AG08396 (cell line): ENCODE data around the gene CRHR2.
"Not testable (repeated sequence)": the region's sequence is repeated elsewhere in the genome, so short reads cannot be mapped to it uniquely, and the experiment has no call there.

ENCODE experiments used
- DNase-seq: peaks from one replicate; pipeline ENCODE4 v3.0.0; 2012; ENCODE audit warnings: low spot score, mixed read lengths

Gene CRHR2

GRCh38 chr7:30654296-30655090 lies 27.8 kb downstream of the CRHR2 start:
- DNase-seq: no peak

DNA sequence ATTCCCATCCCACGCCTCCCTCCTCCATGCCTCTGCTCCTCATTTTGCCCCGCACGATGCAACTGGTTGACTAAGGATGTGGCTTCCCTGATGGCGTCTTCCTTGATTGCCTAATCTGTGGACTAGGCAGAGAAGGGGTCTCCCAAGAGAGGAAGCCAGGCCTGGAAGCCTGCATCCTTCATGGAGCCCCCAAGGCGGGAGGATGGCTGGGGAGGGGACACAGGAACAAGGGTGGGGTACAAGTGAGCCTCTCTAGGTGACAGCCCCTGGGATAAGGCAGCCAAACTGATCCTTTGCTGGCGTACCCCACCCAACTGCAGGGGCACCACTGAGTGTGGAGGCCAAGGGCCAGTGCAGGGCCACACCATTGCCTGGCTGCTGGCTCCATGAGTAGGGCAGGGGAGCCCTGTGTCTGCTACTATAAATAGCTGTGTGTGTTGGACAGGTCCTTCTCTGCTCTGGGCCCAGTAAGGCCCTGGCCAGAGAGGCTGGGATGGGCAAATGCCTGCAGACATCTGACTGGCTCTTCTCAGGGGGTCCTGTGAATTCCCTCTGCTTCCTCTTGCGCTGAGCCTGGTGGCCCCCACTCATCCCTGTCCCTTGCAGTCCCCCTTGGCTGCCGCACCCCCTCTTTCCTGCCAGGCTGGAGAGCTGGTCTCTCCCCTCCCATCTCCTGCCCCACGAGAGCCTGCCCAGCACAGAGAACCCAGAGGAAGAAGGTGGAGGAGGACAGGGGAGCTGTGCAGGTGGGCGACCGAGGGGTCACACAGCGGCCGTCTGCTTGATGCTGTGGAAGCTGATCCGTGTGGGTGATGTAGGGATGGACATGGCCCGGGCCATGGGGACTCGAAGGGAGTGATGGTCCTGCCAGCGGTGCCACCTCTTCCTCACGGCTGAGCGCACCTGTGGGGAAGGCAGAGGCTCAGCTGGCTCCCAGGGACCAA lies 29.3 kb downstream of the CRHR2 start:
- DNase-seq: no peak

- no peak for DNase-seq
Observed at GRCh38 chr7:30652132-30652531, 30.1 kb downstream of the CRHR2 start.

GRCh38 chr7:30650421-30650808 lies 31.8 kb downstream of the CRHR2 start:
- DNase-seq: no peak

DNA sequence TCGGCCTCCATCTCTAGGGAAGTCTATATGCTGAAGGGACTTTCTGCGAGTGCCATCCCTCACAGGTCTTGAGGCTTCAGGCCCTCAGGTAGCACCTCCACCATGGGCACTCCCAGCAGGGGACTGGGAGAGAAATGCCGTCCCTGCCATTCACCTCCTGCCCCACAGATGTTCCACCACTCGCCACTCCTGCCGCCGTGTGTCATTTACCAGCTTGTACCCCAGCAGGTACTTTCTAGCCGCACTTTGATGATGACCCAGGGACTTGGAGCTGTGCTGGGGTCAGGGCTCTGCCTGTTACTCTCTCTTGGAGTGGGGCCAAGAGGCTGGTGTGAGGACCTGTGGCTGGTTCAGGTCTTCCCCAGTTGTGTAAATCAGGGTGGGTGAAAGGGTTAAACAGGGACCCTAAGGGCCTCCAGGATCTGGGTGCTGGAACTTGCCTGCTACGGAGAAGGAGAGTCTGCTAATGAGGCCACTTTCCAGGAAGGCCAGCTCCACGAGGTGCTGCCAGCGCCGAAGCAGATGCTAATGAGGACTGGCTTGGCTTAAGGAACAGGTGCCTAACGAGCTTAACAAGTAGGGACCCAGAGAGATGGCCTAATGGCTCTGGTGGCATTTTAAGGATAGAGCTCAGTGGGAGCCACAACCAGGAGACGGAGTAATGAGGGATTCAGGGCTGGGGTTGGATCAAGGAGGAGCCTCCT lies 32.4 kb downstream of the CRHR2 start:
- no peak for DNase-seq

- DNase-seq: no peak
Observed at GRCh38 chr7:30648744-30649540, 33.3 kb downstream of the CRHR2 start.

GRCh38 chr7:30647589-30648364 lies 34.5 kb downstream of the CRHR2 start:
- no peak for DNase-seq

GRCh38 chr7:30646154-30646553 lies 36.1 kb downstream of the CRHR2 start:
- DNase-seq: no peak

- no peak for DNase-seq
Observed at GRCh38 chr7:30645661-30646060, 36.6 kb downstream of the CRHR2 start.

DNA sequence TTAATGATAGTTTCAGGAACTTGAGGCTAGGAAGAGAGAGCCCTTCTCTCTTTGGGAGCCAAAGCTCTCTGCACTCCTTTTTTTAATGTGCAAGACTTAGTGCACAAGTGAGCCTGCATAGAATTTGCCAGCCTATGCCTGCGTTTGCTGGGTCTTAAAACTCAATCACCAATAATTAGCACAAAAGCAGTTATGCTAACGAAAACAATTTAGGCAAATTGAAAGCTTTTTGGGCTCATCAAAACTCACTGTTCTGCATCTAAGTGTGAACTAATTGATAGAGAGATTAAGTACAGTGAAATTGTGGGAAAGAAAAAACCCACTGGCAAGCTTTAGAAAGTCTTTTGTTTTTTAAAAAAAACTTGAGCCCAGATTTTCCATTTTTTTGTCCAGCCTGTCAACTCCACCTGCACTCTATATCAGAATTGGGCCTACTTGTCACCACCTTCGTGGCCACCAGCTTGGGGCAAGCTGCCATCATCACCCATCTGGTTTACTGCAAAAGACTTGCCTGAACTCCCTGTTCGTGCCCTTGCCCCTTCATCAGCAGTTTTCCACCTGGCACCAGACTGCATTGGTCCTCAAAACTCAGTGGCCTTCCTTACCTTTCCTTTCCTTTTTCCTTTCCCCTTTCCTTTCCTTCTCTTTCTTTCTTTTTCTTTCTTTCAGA lies 37.8 kb downstream of the CRHR2 start:
- DNase-seq: no peak

DNA sequence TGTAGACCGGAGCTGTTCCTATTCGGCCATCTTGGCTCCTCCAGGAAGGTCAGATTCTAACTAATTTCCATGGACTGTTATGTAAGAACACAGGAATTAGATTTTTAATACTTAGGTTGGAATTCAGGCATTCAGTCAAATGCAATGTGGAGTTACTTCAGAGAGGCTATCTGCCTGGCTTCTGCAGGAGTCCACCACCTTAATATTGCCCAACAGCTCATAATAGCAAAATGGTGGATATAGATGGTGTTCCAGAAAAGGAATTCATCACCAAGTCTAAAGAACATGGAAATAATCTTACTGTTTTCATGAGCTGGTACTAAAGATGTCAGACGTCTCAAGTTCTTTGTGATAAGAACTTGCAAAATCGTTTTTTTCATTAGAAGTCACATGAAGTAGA lies 39.5 kb downstream of the CRHR2 start:
- DNase-seq: no peak

DNA sequence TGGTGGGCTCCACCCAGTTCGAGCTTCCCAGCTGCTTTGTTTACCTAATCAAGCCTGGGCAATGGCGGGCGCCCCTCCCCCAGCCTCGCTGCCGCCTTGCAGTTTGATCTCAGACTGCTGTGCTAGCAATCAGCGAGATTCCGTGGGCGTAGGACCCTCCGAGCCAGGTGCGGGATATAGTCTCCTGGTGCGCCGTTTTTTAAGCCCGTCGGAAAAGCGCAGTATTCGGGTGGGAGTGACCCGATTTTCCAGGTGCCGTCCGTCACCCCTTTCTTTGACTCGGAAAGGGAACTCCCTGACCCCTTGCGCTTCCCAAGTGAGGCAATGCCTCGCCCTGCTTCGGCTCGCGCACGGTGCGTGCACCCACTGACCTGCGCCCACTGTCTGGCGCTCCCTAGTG lies 39.9 kb downstream of the CRHR2 start:
- not testable (repeated sequence) for DNase-seq

DNA sequence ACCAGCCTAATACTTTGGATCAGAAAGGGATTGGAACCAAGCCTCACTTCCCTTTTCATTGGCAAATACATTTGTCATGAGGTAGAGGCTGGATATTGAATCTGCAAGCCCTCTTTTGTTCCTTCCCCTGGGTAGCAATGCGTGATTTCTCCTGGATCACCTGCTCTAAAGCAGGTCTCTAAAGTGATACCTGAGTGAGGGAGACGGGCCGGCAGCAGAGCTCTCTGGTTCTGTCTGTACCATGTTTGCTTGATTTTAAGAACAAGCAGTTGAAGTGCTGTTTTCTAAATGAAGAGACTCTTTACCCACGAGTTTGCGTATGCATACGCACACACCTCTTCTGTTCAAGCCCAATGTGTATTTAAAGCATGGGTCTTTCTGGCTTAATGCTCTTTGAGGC lies 46.5 kb downstream of the CRHR2 start:
- DNase-seq: no peak

DNA sequence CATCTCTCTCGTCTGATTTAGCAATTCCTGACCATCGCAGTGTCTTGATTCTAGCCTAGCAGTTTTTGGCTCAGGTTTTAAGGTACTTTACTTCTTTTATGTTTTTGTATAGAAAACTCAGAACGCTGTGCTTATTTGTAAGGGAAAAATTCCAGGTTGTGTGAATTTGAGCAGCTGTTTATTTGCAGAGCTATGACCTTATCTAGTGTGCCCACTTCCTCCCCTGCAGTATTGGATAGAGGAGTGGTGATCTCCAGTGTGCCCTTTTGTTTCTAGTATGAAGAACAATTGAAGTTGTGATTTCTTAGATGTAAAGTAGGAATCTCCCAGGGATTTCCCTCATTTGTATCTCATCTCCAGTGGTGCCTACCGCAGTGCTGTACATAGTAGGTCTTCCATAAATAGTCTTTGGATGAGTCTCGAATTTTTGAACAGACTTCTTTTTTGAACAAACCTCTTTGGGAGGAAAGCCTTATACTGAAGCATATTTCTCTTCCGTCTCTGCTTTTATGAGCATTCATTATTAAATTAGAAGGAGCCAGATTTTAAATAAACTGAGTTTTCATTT lies 47.5 kb downstream of the CRHR2 start:
- DNase-seq: no peak

DNA sequence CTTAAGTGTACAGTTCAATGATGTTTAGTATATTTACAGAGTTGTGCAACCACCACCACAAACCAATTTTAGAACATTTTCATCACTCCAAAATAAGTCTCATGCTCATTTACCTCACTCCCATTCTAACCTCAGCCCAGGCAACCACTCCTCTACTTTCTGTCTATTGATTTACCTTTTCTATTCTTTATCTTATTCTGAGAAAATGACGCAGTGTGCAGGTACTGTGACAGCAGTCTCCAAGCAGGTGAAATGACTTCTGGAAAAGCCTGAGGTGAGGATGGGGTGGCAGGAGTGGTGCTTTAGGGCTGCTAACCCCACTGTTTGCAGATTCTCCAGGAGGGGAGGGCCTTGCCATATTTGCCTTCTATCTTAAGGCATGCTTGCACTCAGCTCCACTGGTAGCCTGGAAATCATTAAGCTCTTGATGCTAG lies 48.0 kb downstream of the CRHR2 start:
- no peak for DNase-seq

DNA sequence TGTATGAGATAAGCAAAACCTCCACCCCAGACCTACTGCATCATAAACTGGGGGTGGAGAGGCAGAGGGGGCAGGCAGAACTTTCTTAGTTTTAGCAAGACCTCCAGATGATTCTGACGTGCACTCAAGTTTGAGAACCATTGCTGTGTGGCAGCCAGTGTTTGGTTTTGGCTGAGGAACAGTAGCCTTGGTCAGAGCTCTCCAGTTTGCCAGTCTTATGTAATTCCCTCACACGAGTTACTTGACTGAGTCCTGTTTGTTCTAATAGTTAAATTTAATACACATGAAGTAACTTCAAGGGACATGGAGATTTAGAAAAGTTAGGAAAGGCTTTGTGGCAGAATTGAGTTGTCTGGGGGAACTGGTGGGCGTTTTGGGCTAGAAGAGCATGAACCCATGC lies 49.0 kb downstream of the CRHR2 start:
- DNase-seq: no peak

DNA sequence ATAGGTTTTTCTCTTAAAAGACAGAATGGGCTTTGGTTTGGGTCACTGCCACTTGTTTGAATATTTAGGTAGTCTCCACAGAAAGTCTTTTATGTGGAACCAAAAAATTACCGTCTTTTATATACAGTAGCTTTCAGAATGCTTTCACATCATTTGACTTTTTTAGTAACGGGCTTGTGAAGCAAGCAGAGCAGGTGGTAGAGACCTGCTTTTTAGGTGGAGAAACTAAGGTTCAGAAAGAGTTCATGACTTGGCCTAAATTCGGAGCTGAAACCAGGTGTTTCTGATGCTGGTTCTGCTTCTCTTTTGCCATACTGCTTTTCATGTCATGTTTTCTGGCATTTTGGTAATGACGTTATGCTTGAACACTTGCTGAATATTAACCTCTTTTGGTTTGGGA lies 51.3 kb downstream of the CRHR2 start:
- DNase-seq: no peak

GRCh38 chr7:30627026-30627425 lies 55.2 kb downstream of the CRHR2 start:
- no peak for DNase-seq

- no peak for DNase-seq
Observed at GRCh38 chr7:30625283-30625682, 57.0 kb downstream of the CRHR2 start.

DNA sequence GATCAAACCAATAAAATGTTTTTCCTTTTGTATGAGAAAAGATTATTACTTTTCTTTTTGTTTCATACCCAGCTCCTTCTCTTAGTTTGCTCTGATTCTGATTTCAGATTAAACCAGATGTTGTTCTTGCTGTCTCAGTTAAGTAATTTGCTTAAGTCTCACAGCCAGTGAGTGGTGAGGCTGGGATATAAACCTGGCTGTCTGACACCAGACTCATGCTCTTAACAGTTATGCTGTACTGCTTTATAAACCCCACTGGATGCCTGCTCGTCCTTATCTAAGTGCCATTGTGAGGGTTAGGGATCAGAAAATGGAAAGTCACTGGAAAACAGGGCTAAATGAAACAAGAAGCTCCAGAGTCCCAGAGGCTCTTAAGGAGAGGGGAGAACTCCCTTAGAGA lies 63.3 kb downstream of the CRHR2 start:
- DNase-seq: no peak
